Frontal cortex (tissue), 4 donors: ENCODE results near the gene ERN2. TPM values are rescaled to one million over a fixed set of nuclear protein-coding genes. Genes with fewer than 3 reads are reported as not detected.
"Not testable (repeated sequence)": the region's sequence is repeated elsewhere in the genome, so short reads cannot be mapped to it uniquely, and the experiment has no call there.

Experiments used
- DNase-seq, 2 donors: peaks; one replicate each; pipeline ENCODE4 v3.0.0; 2012; ENCODE audit warnings: low spot score in 2 of 2
- FAIRE-seq: peaks from 2 replicates; lab custom pipeline; 2012; peaks lifted over from hg19 to GRCh38; lab: Jason Lieb, UNC
- total RNA-seq: library from RNA; depleted of rRNA; stranded (reverse); fragments of >200 nt; gene quantifications from one replicate; pipeline ENCODE4 v1.2.3, GENCODE V29; 2014
- donor health status: control.
- donor health status: control.
- donor health status: control.

The ERN2 gene
- total RNA-seq, 1 donor from 2014 or later: not detected

DNA sequence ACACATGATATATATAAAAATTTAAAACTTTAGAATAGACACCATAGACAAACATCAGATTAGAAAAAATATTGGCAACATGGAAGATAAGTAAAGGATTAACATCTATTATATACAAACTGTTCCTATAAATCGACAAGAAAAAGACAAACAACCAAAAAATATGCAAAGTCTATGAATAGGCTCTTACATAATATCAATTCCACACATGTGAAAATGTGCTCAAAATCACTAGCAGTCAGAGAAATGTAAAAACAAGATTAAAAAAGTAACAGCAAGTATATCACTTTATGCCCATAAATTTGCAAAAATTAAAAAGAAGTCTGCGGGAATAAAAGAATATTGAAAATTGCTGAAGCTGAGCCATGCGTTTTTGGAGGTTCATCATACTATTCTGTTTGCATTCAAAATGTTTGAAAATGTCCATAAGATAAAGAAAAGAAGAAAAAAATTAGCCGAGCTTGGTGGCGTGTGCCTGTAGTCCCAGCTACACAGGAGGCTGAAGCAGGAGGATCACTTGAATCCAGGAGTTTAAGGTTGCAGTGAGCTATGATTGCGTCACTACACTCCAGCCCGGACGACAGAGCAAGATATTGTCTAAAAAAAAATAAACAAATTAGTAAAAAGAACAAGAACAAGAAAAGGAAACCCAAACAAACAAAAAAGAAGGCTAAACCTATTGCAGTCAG is 11.2 kb upstream of the ERN2 start:
- FAIRE-seq: no peak

DNA sequence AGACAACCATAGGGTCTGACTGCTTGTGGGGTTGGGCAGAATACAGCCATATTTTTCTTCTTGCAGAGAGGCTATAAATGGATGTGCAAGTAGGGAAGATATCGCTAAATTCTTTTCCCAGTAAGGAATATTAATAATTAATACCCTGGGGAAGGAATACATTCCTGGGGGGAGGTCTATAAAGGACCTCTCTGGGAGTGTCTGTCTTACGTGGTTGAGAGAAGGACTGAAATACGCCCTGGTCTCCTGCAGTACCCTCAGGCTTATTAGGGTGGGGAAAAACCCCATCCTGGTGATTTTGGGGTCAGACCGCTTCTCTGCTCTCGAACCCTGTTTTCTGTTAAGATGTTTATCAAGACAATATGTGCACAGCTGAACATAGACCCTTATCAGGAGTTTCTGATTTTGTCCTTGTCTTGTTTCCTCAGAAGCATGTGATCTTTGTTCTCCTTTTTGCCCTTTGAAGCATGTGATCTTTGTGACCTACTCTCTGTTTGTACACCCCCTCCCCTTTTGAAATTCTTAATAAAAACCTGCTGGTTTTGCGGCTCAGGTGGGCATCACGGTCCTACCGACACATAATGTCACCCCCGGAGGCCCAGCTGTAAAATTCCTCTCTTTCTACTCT is 9.7 kb upstream of the ERN2 start:
- FAIRE-seq, DNase-seq: not testable (repeated sequence)

More for the DNA sequence above, 11.2 kb upstream of the ERN2 start:
- no peak for DNase-seq

DNA sequence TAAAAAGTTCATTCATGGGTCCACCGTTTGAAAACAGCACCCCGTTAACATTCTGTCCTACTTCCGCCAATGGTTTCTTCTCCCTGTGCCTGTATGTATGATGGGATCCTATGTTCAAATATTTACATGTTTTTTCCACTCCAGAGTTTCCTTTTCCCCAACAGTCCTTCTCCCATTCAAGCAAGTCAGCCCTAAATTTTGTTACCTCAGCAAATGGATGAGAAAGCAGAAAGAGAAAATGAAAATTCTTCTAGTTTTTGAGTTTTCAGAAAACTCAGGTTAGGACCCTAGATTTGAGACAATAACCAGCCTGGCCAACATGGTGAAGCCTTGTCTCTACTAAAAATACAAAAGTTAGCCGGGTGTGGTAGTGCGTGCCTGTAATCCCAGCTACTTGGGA is 3.5 kb upstream of the ERN2 start:
- no peak for DNase-seq
- FAIRE-seq: no peak

DNA sequence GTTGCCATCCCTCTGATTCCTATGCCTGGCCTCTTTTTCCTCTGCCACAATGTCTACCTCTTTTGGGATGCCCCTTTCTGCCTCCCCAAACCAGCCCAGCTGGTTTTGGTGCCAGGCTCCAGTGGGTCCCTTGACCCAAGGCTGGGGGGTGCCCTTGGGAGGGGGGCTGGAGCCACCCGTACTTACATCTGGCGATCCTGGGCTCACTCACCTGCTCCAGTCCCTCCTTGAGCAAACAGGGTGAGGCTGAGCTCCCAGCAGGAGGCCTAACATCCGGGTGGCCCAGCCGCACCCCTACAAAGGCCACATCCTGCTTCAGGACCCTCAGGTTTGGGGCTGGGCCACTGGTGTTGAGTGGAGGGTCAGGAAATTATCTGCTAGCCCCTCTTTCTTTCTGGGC is 1.2 kb downstream of the ERN2 start:
- FAIRE-seq: no peak
- DNase-seq: no peak

DNA sequence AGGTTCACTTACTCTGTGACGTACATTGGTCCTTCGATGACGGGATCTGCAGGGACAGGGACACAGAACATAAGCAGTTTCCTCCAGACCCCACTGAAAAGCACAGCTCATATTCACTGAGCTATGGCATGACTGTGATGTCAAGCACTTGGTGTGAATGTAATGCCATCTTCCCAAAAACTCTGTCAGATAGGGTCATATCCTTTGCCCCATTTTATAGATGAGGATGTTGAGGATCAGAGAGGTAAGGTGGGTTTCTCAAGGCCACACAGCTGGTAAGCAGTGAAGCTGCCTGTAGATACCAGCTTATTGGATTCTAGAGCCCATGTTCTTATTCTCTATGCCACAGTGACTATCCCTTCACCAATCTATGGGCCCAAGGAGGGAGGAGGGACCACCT is 2.5 kb downstream of the ERN2 start:
- FAIRE-seq: no peak
- DNase-seq: no peak

DNA sequence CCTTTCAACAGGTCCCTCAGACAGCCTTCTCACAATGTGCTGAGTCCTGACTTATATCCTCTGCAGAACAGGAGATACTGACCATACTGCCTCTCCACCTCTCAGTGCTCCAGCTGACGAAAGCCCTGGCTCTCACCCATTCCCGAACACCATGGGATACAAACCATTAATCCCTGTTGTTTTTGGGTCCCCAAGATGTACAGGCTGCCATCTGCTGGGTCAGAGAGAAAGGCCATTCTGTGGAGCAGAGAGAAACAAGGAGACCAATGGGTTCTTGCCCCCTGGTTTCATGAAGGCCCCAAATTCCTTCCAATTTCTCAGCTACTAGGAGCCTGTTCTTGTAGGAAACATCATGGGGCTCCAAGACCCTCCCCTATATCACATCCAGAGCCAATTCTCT is 3.0 kb downstream of the ERN2 start:
- no peak for DNase-seq
- no peak for FAIRE-seq

DNA sequence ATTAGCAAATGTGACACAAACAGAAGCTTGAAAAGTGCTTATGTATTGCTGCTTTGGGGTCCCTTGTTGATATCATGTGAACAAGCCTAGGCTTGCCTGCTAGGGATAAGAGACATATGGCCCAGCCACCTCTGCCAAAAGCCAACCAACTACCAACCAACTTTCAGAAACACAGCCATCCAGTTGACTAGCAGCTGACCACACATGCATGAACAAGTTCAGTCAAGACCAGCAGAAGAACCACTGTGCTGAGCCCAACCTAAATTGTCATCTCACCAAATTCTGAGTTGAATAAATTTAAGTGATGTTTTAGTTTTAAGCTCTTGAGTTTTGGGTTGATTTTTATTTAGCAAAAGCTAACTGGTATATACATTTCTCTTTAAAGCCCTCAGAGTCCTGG is 3.5 kb downstream of the ERN2 start:
- FAIRE-seq: no peak
- DNase-seq: no peak

DNA sequence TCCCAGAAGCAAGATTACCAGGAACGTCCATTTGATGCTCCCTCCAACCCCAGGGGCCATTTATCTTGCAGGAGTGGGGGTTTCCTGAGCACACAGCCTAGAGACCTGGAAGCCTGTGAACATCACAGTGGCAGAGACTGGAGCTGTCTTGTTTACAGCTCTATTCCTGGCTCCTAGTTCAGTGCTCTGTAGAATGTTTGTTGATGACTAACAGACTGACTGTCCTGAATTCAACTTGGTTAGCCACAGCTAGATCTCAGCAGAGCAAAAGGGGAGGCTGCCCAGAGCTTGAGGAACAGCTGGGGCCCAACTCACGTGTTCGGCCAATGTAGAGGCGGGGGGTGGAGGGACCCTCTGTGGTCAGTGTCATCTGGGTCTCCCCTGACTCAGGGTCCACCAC is 6.6 kb downstream of the ERN2 start:
- no peak for DNase-seq
- FAIRE-seq: no peak

DNA sequence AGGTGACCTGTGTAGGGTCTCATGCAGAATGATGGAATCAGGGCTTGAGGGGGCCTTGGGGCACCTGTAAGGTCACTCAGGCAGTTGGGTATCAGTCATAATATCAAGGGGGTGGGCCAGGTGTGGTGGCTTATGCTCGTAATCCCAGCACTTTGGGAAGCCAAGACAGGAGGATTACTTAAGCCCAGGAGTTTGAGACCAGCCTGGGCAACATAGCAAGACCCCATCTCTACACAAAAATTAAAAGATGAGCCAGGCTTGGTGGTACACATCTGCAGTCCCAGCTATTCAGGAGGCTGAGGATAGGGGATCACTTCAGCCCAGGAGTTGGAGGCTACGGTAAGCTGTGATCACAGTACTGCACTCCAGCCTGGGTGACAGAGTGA is 7.5 kb downstream of the ERN2 start:
- FAIRE-seq (no peak), DNase-seq (no peak)

DNA sequence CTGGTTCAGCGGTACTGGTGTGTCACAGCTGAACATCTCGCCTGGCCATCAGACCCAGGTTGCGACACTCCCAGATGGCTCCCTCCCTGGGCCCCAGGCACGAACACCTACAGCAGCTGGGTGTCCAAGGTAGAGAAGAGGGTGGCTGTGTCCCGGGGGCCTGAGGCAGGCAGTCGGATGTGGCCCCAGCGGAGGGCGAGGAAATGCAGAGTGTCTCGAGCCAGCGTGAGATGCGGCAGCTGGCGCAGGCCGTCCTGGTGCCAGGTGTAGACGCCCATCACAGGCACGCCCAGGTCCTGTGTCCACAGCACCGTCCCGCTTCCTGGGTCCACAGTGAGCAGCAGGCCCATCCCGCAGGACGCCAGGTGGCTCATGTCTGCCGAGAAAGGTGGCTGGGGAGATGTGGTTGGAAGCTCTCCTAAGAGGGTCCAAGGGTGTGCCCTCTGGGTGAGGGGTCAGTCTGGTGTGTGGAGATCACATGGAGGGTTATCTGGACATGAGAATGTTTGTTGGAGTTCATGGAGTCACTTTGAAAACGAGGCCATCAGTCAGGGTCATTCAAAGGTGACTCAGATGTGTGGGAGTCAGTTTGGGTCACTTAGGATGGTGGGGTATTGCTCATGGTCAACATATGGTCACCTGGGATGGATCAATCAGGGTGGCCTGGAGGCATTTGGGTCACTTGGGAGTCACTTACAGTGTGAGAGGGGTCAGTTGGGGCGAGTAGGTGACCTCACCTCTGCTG is 8.1 kb downstream of the ERN2 start:
- no peak for DNase-seq
- no peak for FAIRE-seq

DNA sequence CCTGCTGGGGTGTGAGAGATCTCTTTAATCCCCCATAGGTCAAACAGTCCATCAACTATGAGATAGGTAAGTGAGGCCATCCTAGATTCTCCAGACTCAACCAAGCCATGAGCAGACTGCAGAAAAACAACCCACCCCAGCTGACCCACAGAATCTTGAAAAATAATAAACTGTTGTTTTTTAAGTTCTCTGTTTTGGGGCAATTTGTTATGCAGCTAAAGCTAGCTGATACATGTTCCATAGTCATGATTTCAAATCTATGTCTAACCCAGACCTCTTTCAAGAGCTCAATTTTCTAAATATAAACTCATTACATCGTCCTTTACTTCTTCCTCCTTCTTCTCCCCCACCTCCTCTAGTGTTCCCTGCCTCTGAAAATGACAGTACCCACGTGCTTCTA is 10.1 kb downstream of the ERN2 start:
- FAIRE-seq (no peak), DNase-seq (no peak)

DNA sequence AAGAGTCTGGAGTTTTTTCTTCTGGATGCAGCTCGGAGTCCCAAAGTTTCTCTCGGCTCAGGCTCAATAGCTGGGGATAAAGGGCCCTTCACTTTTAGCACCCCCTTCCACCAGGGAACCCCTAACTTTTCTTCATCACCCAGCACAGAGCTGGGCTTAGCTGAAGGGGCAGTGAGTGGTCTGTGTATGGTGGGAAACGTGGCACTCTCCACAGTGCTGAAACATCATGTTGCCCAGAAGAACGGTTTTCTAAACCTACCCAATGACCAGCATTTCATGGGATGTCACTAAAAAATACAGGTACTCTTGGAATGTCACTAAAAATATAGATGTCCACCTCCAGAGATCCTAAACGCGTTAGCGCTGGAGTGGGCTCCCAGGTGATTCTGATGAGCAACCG is 12.0 kb downstream of the ERN2 start:
- DNase-seq: no peak
- FAIRE-seq: no peak

DNA sequence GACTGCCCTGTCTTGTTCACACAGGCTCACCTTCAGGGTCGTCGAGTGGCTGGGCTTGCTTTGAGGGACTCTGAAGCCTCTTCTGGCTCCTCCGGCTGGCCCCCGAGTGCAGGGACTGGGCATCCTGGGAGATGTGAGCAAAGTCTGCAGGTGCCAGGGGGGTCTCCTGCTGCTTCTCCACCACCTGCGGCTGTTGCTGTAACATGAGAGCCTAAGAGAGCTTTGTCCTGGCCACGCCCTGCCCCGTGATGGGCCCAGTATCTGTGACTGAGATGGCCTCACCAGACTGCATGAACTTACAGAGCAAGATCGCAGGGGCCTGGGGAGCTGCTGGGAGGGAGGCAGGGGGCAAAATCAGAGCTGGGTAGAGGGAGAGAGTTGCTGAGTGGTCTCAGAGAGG is 12.5 kb downstream of the ERN2 start:
- FAIRE-seq: no peak
- DNase-seq: no peak

DNA sequence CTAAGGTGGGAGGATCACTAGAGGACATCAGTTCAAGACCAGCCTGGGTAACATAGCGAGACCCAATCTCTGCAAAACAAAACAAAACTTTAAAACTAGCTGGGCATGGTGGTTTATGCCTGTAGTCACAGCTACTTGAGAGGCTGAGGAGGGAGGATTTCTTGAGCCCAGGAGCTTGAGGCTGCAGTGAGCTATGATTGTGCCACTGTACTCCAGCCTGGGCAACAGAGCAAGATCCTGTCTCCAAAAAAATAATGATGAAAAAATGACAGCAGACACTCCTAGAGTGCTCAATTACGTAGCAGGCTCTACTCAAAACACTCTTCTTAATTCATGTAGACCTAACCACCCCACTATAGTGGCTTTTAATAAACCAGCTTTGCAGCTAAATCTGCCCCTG is 12.9 kb downstream of the ERN2 start:
- no peak for FAIRE-seq
- DNase-seq: no peak

DNA sequence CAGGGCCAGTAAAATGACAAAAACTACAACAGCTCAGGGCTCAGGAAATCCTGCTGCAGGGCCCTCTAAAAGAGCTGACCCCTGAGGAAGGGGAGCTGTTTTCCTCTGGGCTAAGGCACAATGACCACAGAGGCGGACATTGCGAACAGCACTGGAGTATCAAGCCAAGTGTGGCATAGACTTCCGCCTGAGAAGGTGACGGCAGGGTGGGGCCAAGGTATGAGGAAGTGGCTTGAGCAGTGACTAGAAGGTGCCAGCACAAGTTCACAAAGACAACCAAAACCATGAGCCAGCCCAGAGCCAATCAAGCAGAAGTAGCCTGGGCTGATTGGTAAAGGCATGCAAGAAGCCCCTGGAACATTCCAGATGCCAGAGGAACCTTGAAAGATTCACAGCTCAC is 13.9 kb downstream of the ERN2 start:
- DNase-seq (no peak), FAIRE-seq (no peak)

DNA sequence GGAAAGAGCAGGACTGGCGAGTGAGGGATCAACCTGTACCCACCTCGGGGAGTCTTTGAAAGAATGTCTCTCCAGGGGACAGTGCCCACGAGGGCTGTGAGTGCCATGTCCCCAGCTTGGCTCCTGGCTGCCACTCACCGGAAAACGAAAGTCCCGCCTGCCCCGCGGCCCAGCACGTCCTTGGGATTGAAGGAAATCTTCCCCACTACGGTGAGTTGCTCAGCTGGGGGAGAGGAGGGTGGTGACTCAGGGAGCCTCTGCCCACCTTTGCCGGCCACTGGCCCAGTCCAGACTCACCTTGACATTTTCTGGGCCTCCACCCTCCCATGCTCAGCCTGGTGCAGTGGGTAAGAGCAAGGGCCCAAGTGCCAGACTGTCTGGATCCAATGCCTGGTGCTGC is 17.3 kb downstream of the ERN2 start:
- FAIRE-seq (no peak), DNase-seq (no peak)

DNA sequence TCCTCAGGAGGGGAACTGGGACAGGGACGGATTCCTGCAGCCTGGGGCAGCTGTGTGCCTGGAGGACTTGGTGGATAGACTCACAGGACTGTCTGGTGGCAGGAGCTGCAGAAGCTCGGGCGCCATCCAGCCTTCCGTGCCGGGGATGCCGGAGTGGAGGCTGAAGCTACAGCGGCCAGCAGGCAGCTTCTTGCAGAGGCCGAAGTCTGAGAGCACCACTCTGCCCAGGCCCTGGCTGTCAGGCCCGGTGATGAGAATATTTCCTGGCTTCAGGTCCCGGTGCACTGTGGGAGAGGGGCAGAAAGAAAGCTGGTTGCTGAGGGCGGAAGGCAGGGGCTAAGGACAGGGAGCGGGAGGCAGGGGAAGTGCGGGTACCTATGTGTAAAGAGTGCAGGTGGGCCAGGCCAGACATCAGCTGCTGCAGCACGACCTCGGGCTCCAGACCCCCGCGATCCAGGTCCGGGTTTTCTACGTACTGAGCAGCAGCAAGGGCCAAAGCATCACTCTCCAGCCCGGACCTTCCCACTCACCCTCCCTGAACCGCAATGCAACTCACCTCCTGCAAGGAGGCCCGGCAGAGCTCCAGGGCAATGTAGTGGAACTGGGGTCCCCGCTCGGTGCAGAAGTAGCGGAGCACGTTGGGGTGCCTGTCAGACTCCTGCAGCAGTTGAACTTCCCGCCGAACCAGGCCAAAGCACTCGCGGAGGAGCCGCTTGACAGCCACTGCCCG is 18.2 kb downstream of the ERN2 start:
- DNase-seq (no peak), FAIRE-seq (no peak)

DNA sequence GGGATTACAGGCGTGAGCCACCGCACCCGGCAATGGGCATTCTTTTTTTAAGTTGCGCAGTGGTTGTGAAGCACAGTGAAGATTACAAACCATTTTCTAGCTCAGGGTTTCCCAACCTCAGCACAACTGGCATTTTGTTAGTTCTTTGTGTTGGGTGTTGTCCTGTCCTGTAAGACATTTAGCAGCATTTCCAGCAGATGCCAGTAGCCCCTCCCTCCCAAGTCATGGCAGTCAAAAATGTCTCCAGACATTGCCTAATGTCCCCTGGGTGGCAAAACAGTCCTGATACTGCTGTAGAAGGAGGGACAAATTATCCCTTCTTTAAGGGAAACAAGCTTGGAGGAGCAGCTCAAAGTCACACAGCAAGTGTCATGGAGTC is 18.8 kb downstream of the ERN2 start:
- DNase-seq: no peak
- no peak for FAIRE-seq

DNA sequence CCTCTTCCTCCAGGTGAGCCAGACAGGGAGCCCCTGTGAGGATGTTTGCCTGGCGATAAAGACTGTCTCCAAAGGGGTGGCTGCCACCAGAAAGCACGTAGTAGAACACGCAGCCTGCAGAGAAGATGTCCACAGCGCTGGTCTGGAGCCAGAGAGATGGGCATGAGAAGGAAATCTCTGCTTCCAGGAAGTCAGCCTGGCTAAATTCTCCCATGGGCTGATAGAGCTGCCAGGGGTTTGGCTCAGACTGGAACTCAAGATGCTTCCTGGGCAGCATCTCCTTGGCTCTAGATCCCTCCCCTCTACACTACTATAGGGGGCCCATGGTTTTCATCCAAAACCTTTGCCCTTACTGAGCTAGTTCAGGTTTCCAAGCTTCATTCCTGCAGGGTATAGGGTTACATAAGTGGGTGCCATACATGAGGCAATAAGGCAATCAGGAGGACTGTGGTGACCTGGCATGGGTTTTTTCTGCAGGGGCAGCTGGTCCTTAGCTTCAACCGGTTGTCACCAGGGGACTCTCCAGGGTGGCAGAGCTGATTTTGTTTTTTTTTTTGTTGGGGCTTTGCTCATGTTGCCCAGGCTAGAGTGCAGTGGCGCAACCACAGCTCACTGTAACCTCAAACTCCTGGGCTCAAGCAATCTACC is 20.7 kb downstream of the ERN2 start:
- DNase-seq (no peak), FAIRE-seq (no peak)

DNA sequence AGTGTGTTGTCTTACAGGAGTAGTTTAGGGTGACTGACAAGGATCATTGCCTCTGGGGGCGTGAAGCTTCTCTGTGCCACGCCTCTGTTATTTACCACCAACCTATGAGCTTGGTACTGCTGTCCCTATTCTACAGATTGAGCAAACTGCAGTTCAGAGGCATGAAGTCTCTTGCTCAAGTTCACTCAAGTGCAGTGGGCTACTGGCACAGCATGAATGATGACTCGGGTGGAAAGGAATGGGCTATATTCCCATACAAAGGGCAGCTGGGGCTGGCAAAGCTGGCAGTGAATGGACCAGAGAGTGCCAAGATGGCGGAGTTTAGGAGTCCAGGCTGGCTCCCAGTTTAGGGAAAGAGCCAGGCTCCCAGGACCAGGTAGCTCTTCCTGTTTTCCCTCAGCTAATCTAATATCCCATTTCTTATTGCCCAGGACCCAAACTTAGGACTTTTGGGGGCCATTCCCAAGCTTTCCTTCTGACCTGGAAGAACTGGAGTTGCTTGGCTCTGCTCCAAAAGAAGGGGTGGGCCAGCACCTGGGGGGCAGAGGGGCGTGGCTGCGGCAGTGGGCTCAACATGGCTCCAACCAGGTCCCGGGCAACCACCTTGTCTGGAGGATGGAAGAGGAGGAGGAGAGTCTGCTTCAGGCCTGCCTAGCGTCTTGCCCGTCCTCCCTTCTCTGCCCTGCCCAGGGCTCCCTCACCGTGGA is 21.4 kb downstream of the ERN2 start:
- FAIRE-seq: no peak
- no peak for DNase-seq
